KBM-7 (cell line): ENCODE measurements around the gene ARRB1.
A peak's percentile ranks its signal among the peaks of the same experiment; 100 is the strongest.

Source experiments
- DNase-seq: peaks from one replicate; pipeline ENCODE4 v3.0.0-alpha.2; 2015
- in situ Hi-C: fragments of 300-500 bp; cut with MboI; formaldehyde crosslinking; loops from 2 replicates; pipeline ENCODE4 v1.14.3; 2020; ENCODE audit warnings: low sequenced_read_pairs, low pct_unique_long_range_greater_than_20kb, mixed read lengths

The ARRB1 gene

DNA sequence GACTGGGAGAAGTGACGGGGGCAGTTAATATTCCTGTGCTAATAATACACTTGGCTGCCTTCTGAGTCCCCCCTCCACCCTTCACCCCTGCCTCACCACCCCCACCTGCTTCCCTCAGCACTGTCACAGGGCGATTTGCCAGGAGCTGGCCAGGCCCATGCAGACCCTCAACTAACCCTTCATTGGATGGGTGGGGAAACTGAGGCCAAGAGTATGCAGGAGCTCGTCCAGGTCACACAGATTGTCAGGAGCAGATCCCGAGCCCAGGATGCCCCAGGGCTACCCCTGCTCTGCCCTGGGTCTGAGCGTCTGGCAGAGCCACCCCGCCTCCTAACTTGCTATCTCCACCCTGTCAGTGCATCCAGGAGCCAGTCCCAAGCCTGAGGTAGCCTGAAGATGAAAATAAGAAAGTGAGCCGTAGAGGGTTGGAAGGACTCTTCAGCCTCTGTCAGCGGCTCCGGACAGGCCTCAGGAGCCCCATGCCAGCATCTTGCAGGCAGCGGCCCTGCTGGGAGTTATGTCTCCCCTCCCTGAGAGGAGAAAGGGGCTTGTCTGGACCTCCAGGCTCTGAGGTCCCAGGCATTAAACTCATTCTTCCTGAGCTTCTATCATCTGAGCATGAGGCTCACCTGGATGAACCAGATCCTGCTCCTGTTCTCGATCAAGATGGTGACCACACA lies 104.7 kb downstream of the ARRB1 start:
- in situ Hi-C loops: no loop called here
- no peak for DNase-seq

DNA sequence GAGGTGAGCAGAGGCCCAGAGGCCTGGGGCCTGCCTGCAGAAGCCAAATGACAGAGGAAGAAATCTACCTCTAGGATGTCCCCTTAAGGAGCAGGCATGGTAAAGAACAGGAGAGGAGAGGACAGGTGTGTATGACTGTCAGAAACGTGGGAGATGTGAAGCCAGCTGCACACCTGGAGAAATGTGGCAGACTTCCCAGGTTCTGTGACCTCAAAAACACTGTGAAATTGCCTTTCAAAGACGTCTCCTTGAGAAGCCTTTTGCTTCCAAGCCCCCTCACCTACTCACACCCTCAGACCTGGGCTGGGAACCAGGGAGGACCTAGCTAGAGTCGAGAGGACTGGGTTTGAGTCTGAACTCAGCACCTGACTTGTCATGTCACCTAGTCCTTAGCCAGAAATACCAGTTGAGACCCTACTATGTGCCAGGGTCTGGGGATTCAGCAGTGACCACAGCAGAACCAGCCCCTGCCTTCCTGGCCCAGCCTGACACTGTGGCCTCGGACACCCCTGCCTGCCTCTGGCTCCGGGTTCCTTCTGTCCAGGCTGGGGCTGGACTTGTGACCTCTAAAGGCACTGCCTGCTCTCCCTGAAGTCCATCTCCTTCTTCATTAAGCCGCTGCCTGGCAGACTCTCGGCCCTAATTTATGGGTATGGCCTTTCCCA lies 105.3 kb downstream of the ARRB1 start:
- in situ Hi-C loops: no loop called here
- no peak for DNase-seq

DNA sequence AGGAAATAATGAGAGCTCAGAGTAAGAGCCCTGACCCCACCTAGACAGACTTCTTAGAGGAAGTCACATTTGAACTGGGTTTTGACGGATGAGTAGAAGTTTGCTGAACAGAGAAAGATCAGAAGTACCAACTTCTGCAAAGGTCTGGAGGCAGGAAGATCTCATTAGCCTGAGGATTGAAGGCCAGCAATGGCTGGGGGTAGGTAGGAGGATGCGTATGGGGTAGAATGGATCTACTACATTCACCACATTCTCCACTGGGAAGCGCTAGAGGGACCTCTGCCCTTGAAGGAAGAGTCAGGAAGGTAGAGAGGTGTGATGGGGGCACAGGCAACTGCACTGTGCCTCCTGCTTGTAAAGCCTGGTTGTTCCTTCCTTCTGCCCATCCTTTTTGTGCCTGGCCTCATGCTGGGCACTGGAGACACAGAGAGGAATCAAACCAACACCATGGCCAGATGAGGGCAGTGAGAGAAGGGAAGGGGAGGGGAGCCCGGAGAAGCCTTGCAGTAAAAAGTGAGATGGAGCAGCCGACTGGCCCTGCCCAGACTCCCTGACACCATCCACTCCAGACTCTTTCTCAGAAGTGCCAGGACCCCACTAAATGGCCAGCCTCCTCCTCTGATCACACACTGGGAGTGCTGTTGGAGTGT lies 106.0 kb downstream of the ARRB1 start:
- DNase-seq: peak; percentile 37
- in situ Hi-C loops: no loop called here

DNA sequence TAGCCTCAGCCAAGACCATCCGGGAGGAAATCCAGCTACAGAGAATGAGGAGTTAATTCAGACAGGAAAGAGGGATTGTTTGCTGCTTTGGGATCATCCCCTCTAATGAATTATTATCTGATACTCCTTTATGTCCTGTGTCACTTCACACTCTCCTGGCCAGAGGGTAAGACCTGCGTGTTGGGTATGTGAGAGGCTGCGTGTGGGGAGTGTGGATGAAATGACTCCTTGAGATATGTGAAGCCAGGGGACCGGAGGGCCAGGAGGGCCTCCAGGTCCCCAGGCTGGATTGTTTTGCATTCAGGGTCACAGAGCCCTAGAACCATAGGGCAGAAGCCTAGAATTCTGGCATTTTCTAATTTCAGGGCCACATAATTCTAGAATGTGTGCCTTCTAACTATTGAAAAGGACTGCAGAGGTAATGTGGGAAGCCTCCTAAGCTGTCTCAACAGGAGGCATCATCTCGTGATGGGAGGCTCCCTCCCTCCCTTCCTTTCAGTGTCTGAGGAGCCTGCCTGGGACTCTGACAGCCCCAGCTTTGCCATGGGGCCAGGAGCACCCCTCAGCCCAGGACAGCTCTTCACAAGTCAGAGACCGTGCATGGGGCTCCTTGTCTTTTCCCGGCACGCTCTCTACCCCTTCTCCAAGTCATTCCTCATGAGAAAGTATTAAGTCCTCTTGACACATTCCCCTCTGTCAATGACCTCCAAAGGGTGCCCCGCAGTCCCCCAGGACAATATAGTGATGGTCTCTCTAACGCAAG lies 107.2 kb downstream of the ARRB1 start:
- in situ Hi-C loops: no loop called here
- no peak for DNase-seq

DNA sequence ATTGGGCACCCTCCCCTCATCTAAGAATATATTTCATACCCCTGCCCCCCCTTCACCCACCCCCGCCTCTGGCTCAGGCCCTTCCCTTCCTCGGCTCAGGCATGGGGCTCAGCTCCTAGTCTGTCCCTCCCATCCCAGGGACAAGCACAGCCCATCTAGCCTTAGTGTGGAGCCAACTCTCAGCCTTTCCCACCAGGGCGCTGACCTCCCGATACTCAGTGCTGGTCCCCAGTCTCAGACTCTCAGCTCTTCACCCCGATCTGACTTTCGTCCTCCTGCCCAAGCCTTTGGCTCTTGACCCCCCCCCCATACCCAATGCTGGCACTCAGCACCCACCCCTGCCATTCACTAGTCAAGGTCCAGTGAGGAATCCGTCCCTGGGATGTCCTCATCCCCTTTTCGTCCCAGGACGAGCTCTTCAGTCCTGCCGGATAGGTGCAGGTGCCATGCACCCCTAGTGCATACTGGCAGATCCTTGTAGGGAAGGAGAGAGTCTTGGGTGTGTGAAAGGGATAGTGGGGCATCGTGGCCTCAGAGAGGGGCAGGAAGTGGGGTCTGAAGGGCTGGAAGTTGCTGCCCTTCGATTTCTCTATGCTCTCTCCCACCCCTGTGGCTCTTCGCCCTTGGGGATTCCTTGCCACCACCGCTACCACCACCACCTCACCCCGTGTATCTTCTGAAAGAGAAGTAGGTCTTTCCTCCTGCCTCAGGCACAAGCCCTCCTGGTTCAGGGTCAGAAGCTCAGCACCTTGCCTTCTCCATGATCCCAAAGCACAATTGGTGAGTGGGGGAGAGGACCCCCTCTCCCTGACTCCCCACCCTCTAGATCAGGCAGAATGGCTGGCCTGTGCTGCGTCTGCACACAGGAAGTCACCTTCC lies 108.5 kb downstream of the ARRB1 start:
- DNase-seq: no peak
- in situ Hi-C loops: no loop called here

DNA sequence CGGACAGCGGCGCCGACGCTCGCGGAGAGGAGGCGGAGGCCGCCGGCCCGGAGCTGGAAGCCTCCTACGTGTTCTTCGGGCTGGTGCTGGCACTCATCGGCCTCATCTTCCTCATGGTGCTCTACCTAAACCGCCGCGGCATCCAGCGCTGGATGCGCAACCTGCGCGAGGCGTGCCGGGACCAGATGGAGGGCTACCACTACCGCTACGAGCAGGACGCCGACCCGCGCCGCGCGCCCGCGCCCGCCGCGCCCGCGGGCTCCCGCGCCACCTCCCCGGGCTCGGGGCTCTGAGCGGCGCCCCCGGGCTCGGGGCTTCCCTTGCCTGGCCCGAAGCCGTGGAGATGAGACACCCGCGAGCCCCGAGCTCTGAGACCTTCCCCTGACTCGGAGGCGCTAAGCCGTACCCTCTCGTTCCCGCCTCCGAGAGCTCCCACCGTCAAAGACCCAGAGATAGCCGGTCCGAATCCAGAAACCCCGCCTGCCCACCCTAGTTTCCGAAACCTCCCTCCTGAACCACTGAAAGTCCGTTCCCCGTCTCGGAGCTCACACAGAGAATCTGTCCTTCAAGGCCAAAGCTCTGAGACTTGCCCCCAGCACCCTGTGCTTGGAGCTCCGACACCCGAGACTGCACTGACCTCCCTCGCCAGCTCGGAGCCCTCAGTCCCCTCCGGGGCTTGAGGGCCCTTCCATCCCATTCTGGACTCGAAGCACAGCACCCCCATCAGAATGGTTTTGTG lies 109.4 kb downstream of the ARRB1 start:
- in situ Hi-C loops: no loop called here
- no peak for DNase-seq

DNA sequence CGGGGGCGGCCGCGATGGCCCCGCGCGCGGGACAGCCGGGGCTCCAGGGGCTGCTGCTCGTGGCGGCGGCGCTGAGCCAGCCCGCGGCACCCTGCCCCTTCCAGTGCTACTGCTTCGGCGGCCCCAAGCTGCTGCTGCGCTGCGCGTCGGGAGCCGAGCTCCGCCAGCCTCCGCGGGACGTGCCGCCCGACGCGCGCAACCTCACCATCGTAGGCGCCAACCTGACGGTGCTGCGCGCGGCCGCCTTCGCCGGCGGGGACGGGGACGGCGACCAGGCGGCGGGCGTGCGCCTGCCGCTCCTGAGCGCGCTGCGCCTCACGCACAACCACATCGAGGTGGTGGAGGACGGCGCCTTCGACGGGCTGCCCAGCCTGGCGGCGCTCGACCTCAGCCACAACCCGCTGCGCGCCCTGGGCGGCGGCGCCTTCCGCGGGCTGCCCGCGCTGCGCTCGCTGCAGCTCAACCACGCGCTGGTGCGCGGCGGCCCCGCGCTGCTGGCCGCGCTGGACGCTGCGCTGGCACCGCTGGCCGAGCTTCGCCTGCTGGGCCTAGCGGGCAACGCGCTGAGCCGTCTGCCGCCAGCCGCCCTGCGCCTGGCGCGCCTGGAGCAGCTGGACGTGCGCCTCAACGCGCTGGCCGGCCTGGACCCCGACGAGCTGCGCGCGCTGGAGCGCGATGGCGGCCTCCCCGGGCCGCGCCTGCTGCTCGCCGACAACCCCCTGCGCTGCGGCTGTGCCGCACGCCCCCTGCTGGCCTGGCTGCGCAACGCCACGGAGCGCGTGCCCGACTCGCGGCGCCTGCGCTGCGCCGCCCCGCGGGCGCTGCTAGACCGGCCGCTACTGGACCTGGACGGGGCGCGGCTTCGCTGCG lies 110.2 kb downstream of the ARRB1 start:
- in situ Hi-C loops: no loop called here
- peak; percentile 89 for DNase-seq

DNA sequence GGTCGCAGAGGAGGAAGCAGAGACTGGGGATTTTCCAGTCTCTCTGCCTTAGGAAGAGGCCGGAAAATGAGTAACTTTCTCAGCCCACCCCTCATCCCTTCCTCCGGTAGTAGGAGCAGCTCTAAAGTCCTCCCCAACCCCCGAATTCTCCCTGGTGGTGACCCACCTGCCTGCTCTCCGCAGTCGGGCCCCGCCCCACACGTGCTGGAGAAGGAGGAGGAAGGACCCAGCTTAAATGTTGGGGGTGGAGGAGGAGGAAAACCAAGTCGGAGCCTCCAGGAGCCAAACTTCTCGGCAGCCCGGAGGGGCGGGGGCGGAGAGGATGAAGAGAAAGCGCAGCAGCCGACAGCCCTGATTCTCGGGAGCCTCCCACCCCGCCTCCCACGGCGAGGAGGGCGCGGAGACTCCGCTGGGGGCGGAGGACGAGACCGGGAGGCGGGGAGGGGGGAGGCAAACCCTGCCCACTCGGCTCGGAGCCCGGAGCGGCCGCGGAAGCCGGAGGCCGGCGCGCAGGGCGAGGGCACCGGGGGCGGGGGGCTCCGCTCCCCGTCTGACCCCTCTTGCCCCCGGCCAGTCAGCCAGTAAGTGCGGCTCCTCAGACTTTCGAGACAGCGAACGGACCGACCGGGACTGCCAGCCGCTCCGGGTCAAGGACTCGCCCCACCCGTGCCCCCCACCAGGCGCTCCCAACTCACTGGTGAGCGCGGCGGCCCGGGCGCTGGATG lies 111.0 kb downstream of the ARRB1 start, which contains the start of gene TPBGL:
TPBGL (plus strand) TSS at position 464 of the 725 bp plus-strand sequence. CDS start 276 bp downstream, outside the sequence.
- in situ Hi-C loops: no loop called here
- peak; percentile 19 for DNase-seq

DNA sequence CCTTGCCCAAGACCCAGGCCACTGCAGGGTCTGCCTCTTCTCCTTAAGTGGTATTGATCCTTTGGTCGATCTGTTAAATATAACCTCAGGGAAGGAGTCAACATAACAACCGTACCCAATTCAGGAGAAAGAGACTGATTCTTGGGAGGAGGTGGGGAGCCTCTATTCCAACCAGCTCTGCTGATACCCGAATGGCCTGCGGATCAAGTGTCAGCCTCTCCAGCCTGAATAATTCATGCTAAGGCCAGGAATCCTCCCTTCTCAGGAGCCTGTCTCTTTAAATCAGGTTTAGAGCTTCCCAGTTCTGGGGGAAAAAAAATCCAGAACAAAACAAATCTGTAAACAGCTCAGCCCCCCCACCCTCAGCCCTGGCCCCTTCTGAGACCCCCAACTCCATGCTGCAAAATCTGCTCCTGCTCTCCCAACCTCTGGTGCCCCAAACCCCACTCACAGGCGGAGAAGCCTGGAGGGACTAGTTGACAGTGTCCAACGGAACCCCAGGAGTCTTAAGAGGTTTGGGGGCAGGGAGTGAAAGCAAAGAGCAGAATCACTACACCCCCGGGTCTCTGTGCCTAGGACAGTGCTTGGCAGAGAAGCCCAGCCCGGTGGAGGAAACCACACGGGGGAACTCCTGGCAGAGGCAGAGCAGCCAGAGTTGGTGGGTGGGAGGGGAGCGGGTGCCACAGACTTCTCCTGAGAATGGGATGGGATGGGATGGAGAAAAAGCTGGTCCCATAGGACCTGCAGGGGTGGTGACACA lies 111.8 kb downstream of the ARRB1 start:
- no peak for DNase-seq
- in situ Hi-C loops: no loop called here

DNA sequence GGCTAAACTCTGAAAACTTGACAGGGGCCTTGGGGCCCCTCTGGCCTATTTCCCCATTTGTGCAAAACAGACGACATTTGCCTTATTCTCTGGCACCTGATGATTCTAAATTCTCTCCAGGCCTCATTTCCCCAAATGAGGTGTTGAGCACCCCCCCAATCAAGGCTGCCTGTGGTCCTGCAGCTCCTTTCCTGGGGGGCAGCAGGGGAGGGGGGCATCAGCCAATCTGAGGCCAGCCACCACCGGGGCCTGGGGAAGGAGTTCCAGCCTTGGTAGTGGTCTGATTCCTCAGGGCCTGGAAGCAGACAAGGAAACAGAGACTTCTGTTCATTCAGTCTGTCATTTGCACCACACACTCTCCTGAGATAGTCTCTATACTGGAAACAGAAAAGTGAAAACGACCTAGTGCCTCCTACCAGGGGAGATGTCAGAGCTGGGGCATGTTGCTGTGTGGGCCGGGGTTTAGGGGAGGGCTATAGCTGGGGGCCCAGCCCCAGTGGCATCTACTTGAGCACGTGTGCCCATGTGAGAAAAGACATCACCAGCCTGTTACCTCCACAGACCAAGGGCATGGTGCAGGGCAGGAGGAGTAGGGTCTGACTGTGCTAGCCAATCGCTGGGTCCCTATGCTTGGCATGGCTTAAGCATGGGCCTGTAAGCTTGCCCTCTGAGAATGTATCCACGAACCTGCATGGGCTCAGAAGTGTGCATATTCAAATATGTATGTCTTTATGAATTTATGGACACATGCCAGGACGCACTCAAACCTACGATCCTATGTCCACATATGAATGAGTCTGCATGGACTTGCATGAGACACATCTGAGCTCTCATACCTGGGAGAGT lies 112.6 kb downstream of the ARRB1 start:
- DNase-seq: no peak
- in situ Hi-C loops: no loop called here

DNA sequence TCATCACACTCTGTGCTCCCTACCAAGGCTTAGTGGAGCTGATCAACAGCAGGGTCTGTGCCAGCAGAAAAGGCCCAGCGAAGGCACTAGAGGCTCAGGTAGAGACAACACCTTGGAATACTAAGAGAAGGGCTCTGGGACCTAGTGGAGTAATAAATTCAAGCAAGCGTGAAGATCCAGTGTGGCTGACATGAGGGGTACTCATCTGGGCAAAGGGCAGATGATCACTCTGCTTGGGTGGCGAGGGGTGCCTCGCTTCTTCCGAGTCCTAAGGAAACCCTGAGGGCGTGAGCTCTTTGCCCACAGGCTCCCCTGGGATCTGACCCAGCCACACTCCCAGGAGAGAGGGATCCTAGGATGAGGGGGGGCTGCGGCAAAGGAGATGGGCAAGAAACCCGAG lies 114.4 kb downstream of the ARRB1 start:
- in situ Hi-C loops: no loop called here
- no peak for DNase-seq

DNA sequence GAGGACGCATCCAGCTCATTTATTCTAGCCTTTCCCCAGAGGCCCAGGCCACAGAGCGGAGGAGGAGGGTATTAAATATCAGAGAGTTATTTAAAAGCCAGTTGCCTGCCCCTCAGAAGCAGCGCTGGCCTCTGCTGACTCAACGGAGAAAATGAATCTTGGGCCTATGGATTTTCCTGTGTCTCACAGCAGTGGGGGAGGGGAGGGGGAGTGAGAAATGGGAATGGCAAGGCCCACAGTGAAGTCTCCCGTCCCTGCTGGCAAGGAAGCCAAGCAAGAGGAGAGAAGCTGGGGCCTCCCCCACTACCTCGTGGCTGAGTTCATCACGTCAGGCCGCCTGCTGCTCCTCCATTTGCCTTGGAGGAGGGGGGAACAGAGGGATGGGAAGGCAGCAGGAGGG lies 115.4 kb downstream of the ARRB1 start:
- in situ Hi-C loops: no loop called here
- no peak for DNase-seq

DNA sequence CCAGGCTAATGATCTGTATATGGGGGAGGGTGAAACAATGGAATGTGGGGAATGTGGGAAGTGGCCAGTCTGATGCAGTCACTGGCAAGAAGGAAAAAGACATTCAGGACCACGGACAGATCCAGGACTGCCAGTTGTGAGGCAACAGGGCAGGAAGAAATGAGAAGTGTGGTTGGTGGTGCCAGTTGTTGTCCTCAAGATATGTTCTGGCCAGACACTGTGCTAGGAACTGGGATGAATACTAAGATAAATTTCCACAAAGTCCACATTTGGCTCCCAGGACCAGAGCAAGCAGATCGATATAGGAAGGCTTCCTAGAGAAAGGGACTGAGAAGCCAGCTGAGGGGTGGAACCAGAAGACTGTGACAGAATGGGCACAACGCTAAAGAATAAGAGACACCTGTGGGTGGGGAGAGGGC lies 117.7 kb downstream of the ARRB1 start:
- in situ Hi-C loops: no loop called here
- DNase-seq: peak; percentile 65

DNA sequence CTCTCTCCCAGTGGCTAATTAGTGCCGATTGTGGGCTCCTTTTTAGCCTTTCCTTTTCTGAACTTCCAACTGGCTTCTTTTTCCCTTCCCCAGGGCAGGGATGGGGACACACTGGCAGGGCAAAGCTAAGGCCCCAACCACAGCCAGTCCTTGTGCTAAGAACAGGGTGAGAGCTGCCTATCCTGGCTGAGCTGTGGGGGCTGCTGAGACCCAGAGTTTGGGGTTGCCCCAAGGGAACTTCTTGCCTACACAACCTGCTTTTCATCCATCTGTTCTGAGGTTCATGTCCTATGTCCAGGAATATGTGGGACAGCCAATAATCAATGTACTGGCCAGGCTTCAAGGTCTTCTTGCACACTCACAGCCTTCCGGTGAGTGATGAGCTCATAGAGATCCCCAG lies 120.8 kb downstream of the ARRB1 start:
- no peak for DNase-seq
- in situ Hi-C loops: no loop called here

DNA sequence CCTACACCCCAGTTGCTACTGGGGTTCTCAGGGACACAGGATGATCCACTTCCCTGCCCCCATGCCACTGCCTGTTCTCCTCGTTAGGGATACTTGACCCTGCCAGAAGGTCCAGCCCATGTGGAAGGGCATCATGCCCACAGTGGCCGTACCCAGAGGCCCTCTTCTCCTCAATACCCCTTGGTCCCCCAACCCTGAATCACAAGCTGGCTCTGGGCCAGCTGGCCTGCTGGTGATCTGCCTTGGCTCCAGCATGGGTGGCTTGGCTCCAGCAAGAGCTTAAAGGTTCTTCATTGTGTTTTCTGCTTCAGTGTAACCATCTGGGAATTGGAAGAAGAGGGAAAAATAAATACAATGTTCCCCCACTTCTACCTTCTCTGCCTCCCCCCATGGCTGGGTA lies 122.0 kb downstream of the ARRB1 start:
- DNase-seq: no peak
- in situ Hi-C loops: no loop called here
